SK-N-SH treated with all-trans-retinoic acid at 6 μM for 48 hours (cell line): ENCODE data around the gene HTR1D.

Experiments
- CSRNP3 ChIP-seq: fragments of 250-450 bp; sonication (Bioruptor Pico); IDR thresholded peaks from 2 replicates; pipeline ENCODE4 v1.5.1; 2021; ENCODE audit warnings: mild to moderate bottlenecking, moderate library complexity
- ZC3H10 ChIP-seq: fragments of 250-450 bp; sonication (Bioruptor Pico); IDR thresholded peaks from 2 replicates; pipeline ENCODE4 v1.5.1; 2021; ENCODE audit warnings: mild to moderate bottlenecking, moderate library complexity

- TF ChIP-seq CSRNP3 (CRISPR knock-in tag) (no peak), ZC3H10 (CRISPR knock-in tag) (no peak)
Measured at GRCh38 chr1:23178950-23179349, 38.4 kb downstream of the HTR1D start.
